Caco-2 (cell line): Measurements from ENCODE around the gene RMDN3. TPM values are rescaled to one million over a fixed set of nuclear protein-coding genes. Genes with fewer than 3 reads are reported as not detected.
A peak's percentile ranks its signal among the peaks of the same experiment; 100 is the strongest.

Experiments
- BruUV-seq: library from RNA; stranded (reverse); fragments of 400-500 nt; replicated peaks from 2 replicates; lab custom pipeline; 2021; lab: Mats Ljungman, UMichigan
- CTCF ChIA-PET: fragments of 300-600 bp; sonication (Branson Sonifier 250); formaldehyde crosslinking; loops from one replicate; lab custom pipeline; 2022; ENCODE audit warnings: antibody characterized with exemption; lab: Charles Lee
- POLR2A ChIA-PET: fragments of 300-600 bp; sonication (Branson Sonifier 250); formaldehyde crosslinking; loops from one replicate; lab custom pipeline; 2022; ENCODE audit warnings: antibody characterized with exemption; lab: Charles Lee
- DNase-seq, 2 experiments: peaks; one replicate each; pipeline versions ENCODE4 v3.0.0 to v3.0.0-alpha.2; 2020 to 2022
- H3K27me3 ChIP-seq: replicated peaks from 2 replicates; pipeline ENCODE4 v1.6.0; 2011; ENCODE audit warnings: low read length; ENCODE audit not compliant: control insufficient read depth, insufficient read depth
- H3K36me3 ChIP-seq: 2 replicates; pipeline ENCODE4 v1.5.1; 2011; ENCODE audit warnings: low read length; ENCODE audit not compliant: control insufficient read depth, insufficient read depth
- H3K4me1 ChIP-seq: fragments of 250-450 bp; sonication (Bioruptor Pico); 2 replicates; pipeline ENCODE4 v1.5.1; 2020; ENCODE audit warnings: mild to moderate bottlenecking
- H3K4me3 ChIP-seq: 2 replicates; pipeline ENCODE4 v1.5.1; 2011; ENCODE audit warnings: low read depth, mild to moderate bottlenecking, control low read depth, low read length
- H3K9me3 ChIP-seq: fragments of 250-450 bp; sonication (Bioruptor Pico); 2 replicates; pipeline ENCODE4 v1.5.1; 2020; ENCODE audit warnings: mild to moderate bottlenecking, moderate library complexity
- H3K27ac Mint-ChIP-seq: one replicate; pipeline ENCODE4 v1.8.0; 2022; ENCODE audit warnings: mixed read lengths; ENCODE audit not compliant: unreplicated experiment
- H3K27me3 Mint-ChIP-seq: one replicate; pipeline ENCODE4 v1.8.0; 2022; ENCODE audit warnings: mixed read lengths; ENCODE audit not compliant: insufficient read depth, unreplicated experiment
- H3K36me3 Mint-ChIP-seq: one replicate; pipeline ENCODE4 v1.8.0; 2022; ENCODE audit warnings: mild to moderate bottlenecking, mixed read lengths; ENCODE audit not compliant: insufficient read depth, unreplicated experiment
- H3K4me1 Mint-ChIP-seq: one replicate; pipeline ENCODE4 v1.8.0; 2022; ENCODE audit warnings: low read depth, mixed read lengths; ENCODE audit not compliant: unreplicated experiment
- H3K4me3 Mint-ChIP-seq: one replicate; pipeline ENCODE4 v1.8.0; 2022; ENCODE audit warnings: mild to moderate bottlenecking, moderate library complexity, mixed read lengths; ENCODE audit not compliant: unreplicated experiment
- H3K9me3 Mint-ChIP-seq: one replicate; pipeline ENCODE4 v1.8.0; 2022; ENCODE audit warnings: mixed read lengths; ENCODE audit not compliant: unreplicated experiment
- intact Hi-C: fragments of 100-400 bp; cut with micrococcal nuclease; formaldehyde crosslinking; loops from one replicate; pipeline ENCODE4 v1.10.0; 2022; ENCODE audit not compliant: unreplicated experiment
- total RNA-seq: library from RNA; stranded (reverse); gene quantifications from 2 replicates; pipeline ENCODE4 v1.2.3, GENCODE V29; 2022
- TF ChIP-seq, protein P1 (sequence below), 2 experiments: fragments of 200-600 bp in 1 of 2; IDR thresholded peaks; 1 replicate in 1 of 2; 2 replicates in 1 of 2; pipeline versions ENCODE4 v1.5.1 to v1.8.0; 2011 to 2022; ENCODE audit warnings: antibody characterized with exemption in 1 of 2, control low read depth in 1 of 2, inconsistent platforms in 1 of 2, low read depth in 1 of 2, low read length in 1 of 2, mild to moderate bottlenecking in 1 of 2, moderate library complexity in 1 of 2; ENCODE audit not compliant: insufficient read depth in 1 of 2, severe bottlenecking in 1 of 2, unreplicated experiment in 1 of 2

Gene RMDN3
- total RNA-seq, 1 experiment from 2014 or later, result 48.0 TPM

DNA sequence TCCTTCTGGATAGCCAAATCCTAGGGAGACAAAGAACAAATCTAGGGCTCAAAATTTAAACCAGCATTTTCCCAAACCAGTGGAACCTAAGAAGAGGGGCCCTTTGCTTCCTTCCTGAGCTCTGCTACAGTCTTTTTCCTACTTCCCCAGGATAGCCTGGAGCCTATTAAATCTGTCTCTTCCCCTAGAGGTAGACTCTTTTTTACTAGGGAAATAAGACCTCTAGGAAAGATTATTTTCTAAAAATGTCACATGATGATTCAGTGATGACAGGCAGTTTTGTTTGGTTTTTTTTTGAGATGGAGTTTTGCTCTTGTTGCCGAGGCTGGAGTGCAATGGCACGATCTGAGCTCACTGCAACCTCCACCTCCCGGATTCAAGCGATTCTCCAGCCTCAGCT, 18.5 kb downstream of the RMDN3 start:
- ChIA-PET CTCF (no interaction called here), POLR2A (no interaction called here)
- peaks cover 49% of the 10 kb centered on the region for H3K36me3 Mint-ChIP-seq
- H3K9me3 ChIP-seq, result no peaks in the 10 kb centered on the region
- H3K36me3 ChIP-seq, result peaks cover 1% of the 10 kb centered on the region
- H3K27me3 Mint-ChIP-seq, result no peaks in the 10 kb centered on the region
- H3K4me3 ChIP-seq, result no peak overlapping the region
- intact Hi-C loops, result no loop called here
- H3K4me3 Mint-ChIP-seq, result no peak overlapping the region
- no peak overlapping the region for H3K27ac Mint-ChIP-seq
- DNase-seq, result no peak
- no TSS peak for BruUV-seq
- no peaks in the 10 kb centered on the region for H3K4me1 Mint-ChIP-seq
- TF ChIP-seq, protein P1, sequence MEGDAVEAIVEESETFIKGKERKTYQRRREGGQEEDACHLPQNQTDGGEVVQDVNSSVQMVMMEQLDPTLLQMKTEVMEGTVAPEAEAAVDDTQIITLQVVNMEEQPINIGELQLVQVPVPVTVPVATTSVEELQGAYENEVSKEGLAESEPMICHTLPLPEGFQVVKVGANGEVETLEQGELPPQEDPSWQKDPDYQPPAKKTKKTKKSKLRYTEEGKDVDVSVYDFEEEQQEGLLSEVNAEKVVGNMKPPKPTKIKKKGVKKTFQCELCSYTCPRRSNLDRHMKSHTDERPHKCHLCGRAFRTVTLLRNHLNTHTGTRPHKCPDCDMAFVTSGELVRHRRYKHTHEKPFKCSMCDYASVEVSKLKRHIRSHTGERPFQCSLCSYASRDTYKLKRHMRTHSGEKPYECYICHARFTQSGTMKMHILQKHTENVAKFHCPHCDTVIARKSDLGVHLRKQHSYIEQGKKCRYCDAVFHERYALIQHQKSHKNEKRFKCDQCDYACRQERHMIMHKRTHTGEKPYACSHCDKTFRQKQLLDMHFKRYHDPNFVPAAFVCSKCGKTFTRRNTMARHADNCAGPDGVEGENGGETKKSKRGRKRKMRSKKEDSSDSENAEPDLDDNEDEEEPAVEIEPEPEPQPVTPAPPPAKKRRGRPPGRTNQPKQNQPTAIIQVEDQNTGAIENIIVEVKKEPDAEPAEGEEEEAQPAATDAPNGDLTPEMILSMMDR (IDR thresholded peaks at IDR 0.05; ENCODE audit: insufficient read depth in 1 of 2, low read depth in 1 of 2, low read length in 1 of 2, severe bottlenecking in 1 of 2, unreplicated experiment in 1 of 2), result no peak
- H3K9me3 Mint-ChIP-seq, result no peaks in the 10 kb centered on the region
- no peaks in the 10 kb centered on the region for H3K4me1 ChIP-seq
- H3K27me3 ChIP-seq, result no peaks in the 10 kb centered on the region

DNA sequence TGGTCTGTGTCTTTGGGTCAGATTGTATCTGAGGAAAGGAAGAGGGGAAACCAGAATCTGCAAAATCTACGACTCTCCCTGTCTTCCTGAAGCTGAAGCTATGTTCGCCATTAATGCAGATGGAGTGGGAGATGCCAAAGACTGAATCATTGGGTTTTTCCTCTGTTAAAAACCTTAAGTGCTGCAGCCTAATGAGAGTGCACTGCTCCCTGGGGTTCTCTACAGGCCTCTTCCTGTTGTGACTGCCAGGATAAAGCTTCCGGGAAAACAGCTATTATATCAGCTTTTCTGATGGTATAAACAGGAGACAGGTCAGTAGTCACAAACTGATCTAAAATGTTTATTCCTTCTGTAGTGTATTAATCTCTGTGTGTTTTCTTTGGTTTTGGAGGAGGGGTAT, 24.0 kb downstream of the RMDN3 start:
- TSS peak; percentile 70 for BruUV-seq
- DNase-seq, result no peak
- Histone ChIP-seq H3K4me3 (no peak overlapping the region), H3K27me3 (no peaks in the 10 kb centered on the region), H3K36me3 (no peaks in the 10 kb centered on the region; the same call in 1 of the 2 replicates), H3K4me1 (no peaks in the 10 kb centered on the region), H3K9me3 (no peaks in the 10 kb centered on the region)
- H3K4me3 Mint-ChIP-seq, result no peak overlapping the region
- no peak overlapping the region for H3K27ac Mint-ChIP-seq
- H3K27me3 Mint-ChIP-seq, result no peaks in the 10 kb centered on the region
- intact Hi-C loops, result no loop called here
- H3K36me3 Mint-ChIP-seq, result peaks cover 64% of the 10 kb centered on the region
- CTCF ChIA-PET, result interaction anchor here (0.8 kb wide), 1 partner anchor 33 kb away, joined by 3 read pairs; no protein-coding TSS in a partner anchor
- H3K4me1 Mint-ChIP-seq, result no peaks in the 10 kb centered on the region
- TF ChIP-seq, protein P1 (IDR thresholded peaks at IDR 0.05; ENCODE audit: insufficient read depth in 1 of 2, low read depth in 1 of 2, low read length in 1 of 2, severe bottlenecking in 1 of 2, unreplicated experiment in 1 of 2), result no peak
- H3K9me3 Mint-ChIP-seq, result no peaks in the 10 kb centered on the region
- POLR2A ChIA-PET, result interaction anchor here (0.6 to 0.7 kb wide), 2 partner anchors 9 to 141 kb away, joined by 4 to 8 read pairs; no protein-coding TSS in a partner anchor

DNA sequence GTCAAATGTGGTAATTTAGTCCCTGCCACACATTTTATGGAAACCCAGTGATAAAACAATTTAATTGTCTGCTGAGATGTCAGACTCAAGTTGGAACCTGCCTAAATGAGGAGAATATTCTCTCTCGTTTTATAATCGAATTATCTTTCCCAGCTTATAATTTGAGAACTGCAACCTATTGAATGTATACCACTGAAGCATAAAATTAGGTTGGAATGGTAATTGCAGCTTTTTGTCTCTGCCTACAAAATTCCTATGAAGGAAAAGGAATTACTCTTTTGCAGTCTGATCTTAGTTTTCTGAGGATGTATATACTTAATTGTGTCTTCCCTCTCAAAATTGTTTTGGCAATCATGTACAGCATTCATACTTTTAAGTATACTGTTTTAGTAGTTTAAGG, 31.1 kb downstream of the RMDN3 start:
- Mint-ChIP-seq H3K9me3 (no peaks in the 10 kb centered on the region), H3K27ac (no peak overlapping the region), H3K4me3 (no peak overlapping the region), H3K4me1 (no peaks in the 10 kb centered on the region), H3K27me3 (no peaks in the 10 kb centered on the region), H3K36me3 (peaks cover 49% of the 10 kb centered on the region)
- POLR2A ChIA-PET, result no interaction called here
- intact Hi-C loops, result no loop called here
- no peaks in the 10 kb centered on the region for H3K36me3 ChIP-seq
- CTCF ChIA-PET, result no interaction called here
- no peaks in the 10 kb centered on the region for H3K4me1 ChIP-seq
- DNase-seq, result no peak
- no peak overlapping the region for H3K4me3 ChIP-seq
- no TSS peak for BruUV-seq
- TF ChIP-seq, protein P1 (IDR thresholded peaks at IDR 0.05; ENCODE audit: insufficient read depth in 1 of 2, low read depth in 1 of 2, low read length in 1 of 2, severe bottlenecking in 1 of 2, unreplicated experiment in 1 of 2), result no peak
- H3K9me3 ChIP-seq, result no peaks in the 10 kb centered on the region
- H3K27me3 ChIP-seq, result no peaks in the 10 kb centered on the region
